ENCODE results near the gene SLAMF1. TPM values are rescaled to one million over a fixed set of nuclear protein-coding genes. Genes with fewer than 3 reads are reported as not detected.

Gene SLAMF1
- polyA plus RNA-seq, 3 donors, result 0.13 to 0.65 TPM; not detected in 1

- Histone ChIP-seq H3K9ac (ENCODE audit: insufficient read depth, low read length, poor library complexity, severe bottlenecking) (no peak overlapping the region), H3K9me3 (replicated peaks in 1 of 2; ENCODE audit: control insufficient read depth in 1 of 2, insufficient read depth in 1 of 2, low read length in 2 of 2) (no peaks in the 10 kb centered on the region), H3K4me1 (ENCODE audit: control insufficient read depth in 1 of 2, insufficient read depth in 2 of 2, low read length in 2 of 2) (peaks cover 30 to 35% of the 10 kb centered on the region in 2 donors), H3K4me2 (replicated peaks; ENCODE audit: extremely low read depth, low read length, poor library complexity, severe bottlenecking) (no peak overlapping the region), H3K36me3 (replicated peaks in 1 of 2; ENCODE audit: control insufficient read depth in 1 of 2, insufficient read depth in 2 of 2, low read length in 2 of 2) (no peaks in the 10 kb centered on the region), H3K79me2 (ENCODE audit: insufficient read depth, low read length) (peaks cover 24% of the 10 kb centered on the region), H3K27ac (ENCODE audit: low read depth in 1 of 2, low read length in 2 of 2) (no peak overlapping the region), H4K20me1 (ENCODE audit: insufficient read depth, low read length) (no peaks in the 10 kb centered on the region), H2AFZ (ENCODE audit: insufficient read depth, low read depth, low read length, poor library complexity, severe bottlenecking) (no peak overlapping the region), H3K4me3 (replicated peaks in 1 of 3; ENCODE audit: low read depth in 2 of 3, low read length in 3 of 3) (no peak overlapping the region), H3K27me3 (ENCODE audit: control insufficient read depth in 2 of 2, insufficient read depth in 2 of 2, low read length in 2 of 2) (no peaks in the 10 kb centered on the region)
- Mint-ChIP-seq H3K36me3 (peaks cover 0 to 8% of the 10 kb centered on the region in 2 donors), H3K9me3 (peaks cover 0 to 9% (median 2%) of the 10 kb centered on the region in 7 donors), H3K27ac (no peak overlapping the region), H3K27me3 (ENCODE audit: low read depth in 3 of 3) (peaks cover 0 to 1% (median 0%) of the 10 kb centered on the region in 3 donors), H3K4me3 (no peak overlapping the region), H3K4me1 (peaks cover 32% of the 10 kb centered on the region)
- TF ChIP-seq CTCF (IDR thresholded peaks at IDR 0.05), result no peak
- DNase-seq, result no peak
- 80% methylated on average over 1 of the region's 2 CpGs for WGBS (ENCODE audit: insufficient coverage)
- intact Hi-C loops (cut with micrococcal nuclease), result no loop called here
Observed at GRCh38 chr1:160581961-160582360, 64.9 kb downstream of the SLAMF1 start.

- no peak overlapping the region for H3K4me3 ChIP-seq (replicated peaks in 1 of 3; ENCODE audit: low read depth in 2 of 3, low read length in 3 of 3)
- H2AFZ ChIP-seq (ENCODE audit: insufficient read depth, low read depth, low read length, poor library complexity, severe bottlenecking), result no peak overlapping the region
- intact Hi-C loops (cut with micrococcal nuclease), result no loop called here
- no peaks in the 10 kb centered on the region for H4K20me1 ChIP-seq (ENCODE audit: insufficient read depth, low read length)
- Mint-ChIP-seq H3K27me3 (ENCODE audit: low read depth in 3 of 3) (peaks cover 0 to 1% (median 0%) of the 10 kb centered on the region in 3 donors), H3K27ac (peak overlapping the region; percentile 36 to 85 (median 83)), H3K4me1 (peaks cover 49% of the 10 kb centered on the region), H3K9me3 (peaks cover 0 to 9% (median 2%) of the 10 kb centered on the region in 7 donors), H3K4me3 (peak overlapping the region in 1 of 2 donors; percentile 8), H3K36me3 (peaks cover 0 to 8% of the 10 kb centered on the region in 2 donors)
- H3K27me3 ChIP-seq (ENCODE audit: control insufficient read depth in 2 of 2, insufficient read depth in 2 of 2, low read length in 2 of 2), result no peaks in the 10 kb centered on the region
- H3K79me2 ChIP-seq (ENCODE audit: insufficient read depth, low read length), result peaks cover 39% of the 10 kb centered on the region
- H3K36me3 ChIP-seq (replicated peaks in 1 of 2; ENCODE audit: control insufficient read depth in 1 of 2, insufficient read depth in 2 of 2, low read length in 2 of 2), result no peaks in the 10 kb centered on the region
- H3K27ac ChIP-seq (ENCODE audit: low read depth in 1 of 2, low read length in 2 of 2), result peak overlapping the region in 1 of 2 donors; percentile 44
- WGBS (ENCODE audit: insufficient coverage), result no CpG with 5 or more reads among the region's 1 CpG
- peak overlapping the region; percentile 25 for H3K4me2 ChIP-seq (replicated peaks; ENCODE audit: extremely low read depth, low read length, poor library complexity, severe bottlenecking)
- DNase-seq, result peak; percentile 40 to 76 (median 69)
- no peak overlapping the region for H3K9ac ChIP-seq (ENCODE audit: insufficient read depth, low read length, poor library complexity, severe bottlenecking)
- TF ChIP-seq CTCF (IDR thresholded peaks at IDR 0.05), result no peak
- peaks cover 46 to 51% of the 10 kb centered on the region in 2 donors for H3K4me1 ChIP-seq (ENCODE audit: control insufficient read depth in 1 of 2, insufficient read depth in 2 of 2, low read length in 2 of 2)
- H3K9me3 ChIP-seq (replicated peaks in 1 of 2; ENCODE audit: control insufficient read depth in 1 of 2, insufficient read depth in 1 of 2, low read length in 2 of 2), result no peaks in the 10 kb centered on the region
Observed at GRCh38 chr1:160580221-160580812, 66.5 kb downstream of the SLAMF1 start.

Measured in CD14-positive monocyte (primary cell).